ENCODE data around the gene ZNF652.

DNA sequence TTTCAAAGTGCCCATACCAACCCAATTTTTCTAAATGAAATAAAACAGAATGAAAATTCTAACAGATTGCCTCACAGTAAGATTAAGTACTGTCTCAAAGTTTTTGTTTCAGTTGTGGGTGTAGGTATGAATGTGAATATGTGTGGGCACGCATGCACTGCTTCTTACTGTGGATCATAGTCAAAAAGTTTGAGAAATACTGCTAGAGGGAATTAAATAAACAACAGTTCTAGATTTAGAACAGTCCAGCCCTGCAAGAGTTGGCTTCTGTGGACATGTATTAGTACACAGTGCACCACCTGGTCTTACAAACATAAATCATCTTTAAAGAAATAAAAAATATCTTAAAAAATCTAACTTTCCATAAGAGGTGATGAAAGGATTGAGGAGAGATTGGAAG lies 8.4 kb downstream of the ZNF652 start:
- TF ChIP-seq EZH2 (IDR thresholded peaks at IDR 0.05; ENCODE audit: insufficient read depth, low read length): no peak
- no peak for TF ChIP-seq CTCF (IDR thresholded peaks at IDR 0.05; ENCODE audit: insufficient read depth, low read depth, low read length)

All from astrocyte (in vitro differentiated cells and primary cell).